Epithelial cell of proximal tubule (primary cell): ENCODE measurements around the gene KCP. TPM values are rescaled to one million over a fixed set of nuclear protein-coding genes. Genes with fewer than 3 reads are reported as not detected.

Source experiments
- DNase-seq: peaks from one replicate; pipeline ENCODE4 v3.0.0-alpha.2; 2011; ENCODE audit warnings: low read depth
- H3K4me3 ChIP-seq: 2 replicates; pipeline ENCODE4 v1.5.1; 2011; ENCODE audit warnings: low read depth, mild to moderate bottlenecking, low read length
- CTCF ChIP-seq: conservative IDR thresholded peaks from 2 replicates; pipeline ENCODE4 v1.5.1; 2012; ENCODE audit warnings: low read depth, mild to moderate bottlenecking, low read length
- total RNA-seq: library from RNA; depleted of rRNA; stranded (reverse); fragments of >200 nt; gene quantifications from 2 replicates; pipeline ENCODE4 v1.2.3, GENCODE V29; 2015

The KCP gene
- total RNA-seq, 1 donor from 2014 or later: 5.2 TPM

- no peak overlapping the region for H3K4me3 ChIP-seq
- no peak for TF ChIP-seq CTCF
- no peak for DNase-seq
Measured at GRCh38 chr7:128923411-128923800, 12.9 kb upstream of the KCP start.

GRCh38 chr7:128922496-128923410, 12.2 kb upstream of the KCP start:
- no peak overlapping the region for H3K4me3 ChIP-seq
- no peak for TF ChIP-seq CTCF
- DNase-seq: no peak

- TF ChIP-seq CTCF: no peak
- no peak for DNase-seq
- no peak overlapping the region for H3K4me3 ChIP-seq
Measured at GRCh38 chr7:128921866-128922440, 11.4 kb upstream of the KCP start.

DNA sequence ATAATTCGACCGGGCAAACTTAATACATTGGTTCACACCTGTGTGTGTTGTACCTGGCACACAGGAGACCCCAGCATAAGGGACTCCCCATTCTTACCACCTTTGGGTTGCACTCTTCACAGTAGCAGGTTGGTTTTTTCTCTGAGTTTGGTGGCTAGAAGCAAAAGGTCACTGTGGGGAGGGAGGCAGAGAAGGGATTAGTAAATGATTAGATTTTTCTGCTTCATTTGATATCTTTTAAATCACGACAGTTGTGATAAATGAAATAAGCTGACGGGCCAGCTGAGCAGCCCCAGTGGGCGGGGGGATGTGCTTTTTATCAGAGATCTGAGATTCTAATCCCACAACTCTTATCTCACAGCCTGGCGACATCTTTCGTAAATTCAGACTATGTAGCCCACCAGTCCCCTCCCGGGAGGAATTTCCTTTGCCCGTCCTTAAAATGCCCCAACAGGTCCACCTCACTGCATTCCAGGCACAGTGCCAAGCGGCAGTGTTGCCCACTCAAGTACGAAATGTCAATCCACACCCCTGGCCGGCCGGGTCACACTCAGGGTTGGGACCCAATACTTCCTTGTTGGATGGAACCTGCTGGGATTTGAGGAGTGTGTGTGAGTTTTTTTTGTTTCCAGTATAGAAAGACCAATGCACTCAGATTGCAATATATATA, 10.5 kb upstream of the KCP start:
- H3K4me3 ChIP-seq: peak overlapping the region; percentile 3
- DNase-seq: no peak
- TF ChIP-seq CTCF: no peak

DNA sequence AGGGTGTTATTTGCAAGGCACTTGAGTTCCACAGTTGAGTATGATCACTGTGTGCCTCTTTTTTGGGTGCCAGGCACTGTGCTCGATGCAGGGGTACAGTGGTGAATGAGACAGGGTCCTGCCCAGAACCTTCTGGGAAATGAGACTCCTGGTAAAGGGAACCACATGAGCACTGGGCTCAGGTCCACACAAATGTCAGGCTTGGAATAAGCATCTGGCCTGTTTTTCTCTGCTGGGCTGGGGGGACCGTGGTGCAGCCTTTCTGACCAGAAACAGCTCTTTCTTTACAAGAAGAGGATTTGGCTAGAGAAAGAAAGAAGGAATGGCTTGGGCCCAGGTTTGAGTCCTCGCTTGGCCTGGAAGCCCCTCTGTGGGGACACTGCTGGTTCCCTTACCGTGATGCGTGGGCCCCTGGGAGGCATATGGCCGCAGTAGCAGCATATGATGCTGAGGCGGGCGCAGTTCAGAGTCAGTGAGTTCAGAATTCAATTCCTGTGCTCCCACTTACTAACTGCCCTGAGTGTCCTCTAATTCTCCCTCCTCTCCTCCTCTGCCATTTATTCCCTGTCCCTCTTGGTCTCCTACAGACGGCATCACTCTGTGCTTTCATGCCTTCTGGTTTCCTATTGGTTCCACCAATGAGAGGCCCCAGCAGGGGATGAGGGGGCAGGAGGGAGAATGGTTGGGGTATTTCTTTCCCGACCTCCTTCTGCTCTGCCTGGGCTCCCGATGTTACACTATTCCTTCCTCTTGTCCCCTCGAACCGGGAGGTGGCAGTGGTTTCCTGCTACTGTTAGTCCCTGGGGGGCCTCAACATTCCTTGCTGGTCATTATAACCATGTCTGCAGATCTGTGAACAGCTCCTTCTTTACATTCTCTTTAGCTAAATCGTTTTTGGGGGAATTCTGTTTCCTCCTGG, 9.6 kb upstream of the KCP start:
- peak; percentile 35 for TF ChIP-seq CTCF
- H3K4me3 ChIP-seq: no peak overlapping the region
- no peak for DNase-seq

DNA sequence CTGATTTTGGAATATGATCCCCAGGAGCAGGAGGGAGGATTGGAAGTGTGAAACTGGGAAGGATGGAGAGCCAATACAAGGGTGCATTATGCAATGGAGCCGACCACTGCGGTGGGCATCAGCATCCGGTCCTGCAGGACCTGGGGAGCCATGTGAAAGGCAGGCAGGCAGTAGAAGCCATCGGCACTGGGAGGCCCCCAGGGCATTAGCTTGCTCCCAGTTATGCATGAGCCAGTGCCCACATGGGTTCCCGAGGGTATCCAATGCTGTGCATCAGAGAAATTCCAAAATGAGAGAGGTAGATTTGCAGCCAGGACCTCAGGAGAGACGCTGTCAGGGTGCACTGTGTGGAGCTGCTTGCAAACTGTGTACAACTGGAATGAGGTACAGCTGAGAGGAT, 8.7 kb upstream of the KCP start:
- no peak for DNase-seq
- H3K4me3 ChIP-seq: no peak overlapping the region
- no peak for TF ChIP-seq CTCF
